ENCODE data around the gene LRRC27.
A peak's percentile ranks its signal among the peaks of the same experiment; 100 is the strongest.

The LRRC27 gene

DNA sequence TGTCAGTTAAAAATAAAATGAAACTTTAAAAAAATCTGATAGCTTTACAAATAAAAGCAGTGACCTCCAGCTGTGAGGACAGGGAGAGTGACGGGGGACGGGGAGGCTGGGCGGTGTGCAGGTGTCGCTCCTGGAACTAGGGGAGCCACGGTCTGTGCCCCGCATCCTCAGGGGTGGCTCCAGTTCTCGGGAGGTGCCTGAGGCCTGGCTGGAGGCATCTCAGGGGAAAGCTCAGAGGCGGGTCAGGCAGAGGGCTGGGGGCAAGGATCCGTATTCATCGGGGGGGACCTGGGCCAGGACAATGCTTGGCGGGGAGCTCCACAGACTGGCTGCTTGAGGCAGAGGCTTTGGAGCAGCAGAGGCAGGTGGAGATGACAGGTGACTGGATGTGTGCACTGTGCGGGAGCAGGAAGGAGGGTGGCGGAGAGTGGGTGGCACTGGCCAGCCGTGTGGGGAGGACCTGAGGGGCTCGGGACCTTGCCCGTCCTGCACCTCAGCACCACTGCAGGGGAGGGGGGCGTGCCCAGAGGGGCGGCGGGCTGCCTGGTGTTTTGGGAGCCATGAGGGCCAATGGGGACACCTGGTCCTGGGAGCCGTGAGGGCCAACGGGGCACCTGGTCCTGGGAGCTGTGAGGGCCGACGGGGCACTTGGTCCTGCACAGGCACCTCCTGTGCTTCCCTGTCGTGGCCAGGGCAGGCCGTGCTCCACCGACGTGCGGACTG, 78.2 kb downstream of the LRRC27 start:
- no peak for TF ChIP-seq CTCF (IDR thresholded peaks at IDR 0.05)
- Histone ChIP-seq H3K4me3 (no peak overlapping the region), H3K27ac (no peak overlapping the region)
- DNase-seq (ENCODE audit: low spot score): no peak

- DNase-seq (ENCODE audit: low spot score): no peak
- Histone ChIP-seq H3K4me3 (peak overlapping the region; percentile 17), H3K27ac (peak overlapping the region; percentile 17 to 75)
- TF ChIP-seq CTCF (IDR thresholded peaks at IDR 0.05): no peak
Measured at GRCh38 chr10:132410779-132411532, 79.0 kb downstream of the LRRC27 start.

DNA sequence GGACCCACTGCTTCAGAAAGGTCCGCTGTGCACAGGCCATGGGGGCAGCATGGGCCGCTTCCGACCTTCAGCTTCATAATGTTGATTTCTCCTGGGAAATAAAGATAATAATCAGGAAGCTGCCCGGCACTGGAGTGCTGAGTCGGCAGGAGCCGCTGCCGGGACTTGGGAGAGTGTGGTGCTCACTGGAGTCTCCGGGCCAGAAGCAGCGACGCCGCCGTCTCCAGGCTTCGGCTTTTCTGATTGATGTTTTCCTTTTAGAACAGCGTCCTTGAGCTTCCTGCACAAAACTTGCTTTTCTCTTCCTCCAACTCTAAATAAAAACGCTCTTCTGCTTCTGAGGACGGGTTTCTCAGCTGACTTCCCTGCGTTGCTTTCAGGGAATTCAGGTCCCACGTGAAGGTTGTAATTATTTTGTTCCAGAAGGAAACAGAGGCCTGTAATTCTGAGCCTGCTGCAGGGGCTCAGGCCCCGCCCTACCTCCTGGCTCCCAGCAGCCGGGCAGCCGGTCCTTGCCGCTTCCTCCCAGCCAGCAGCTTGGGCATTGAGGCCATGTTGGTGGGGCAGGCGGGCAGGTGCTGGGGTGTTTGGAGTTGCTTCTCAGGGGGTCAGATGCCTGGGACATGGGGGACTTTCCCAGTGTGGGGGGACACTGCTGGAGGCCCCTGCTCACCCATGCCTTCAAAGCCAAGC, 79.7 kb downstream of the LRRC27 start:
- no peak for DNase-seq (ENCODE audit: low spot score)
- Histone ChIP-seq H3K27ac (peak overlapping the region; percentile 17 to 75), H3K4me3 (peak overlapping the region; percentile 17)
- no peak for TF ChIP-seq CTCF (IDR thresholded peaks at IDR 0.05)

- no peak for DNase-seq (ENCODE audit: low spot score)
Measured at GRCh38 chr10:132412316-132413192, 80.6 kb downstream of the LRRC27 start.

GRCh38 chr10:132413226-132414205, 81.5 kb downstream of the LRRC27 start:
- H3K27ac ChIP-seq: no peak overlapping the region
- no peak for DNase-seq (ENCODE audit: low spot score)
- no peak overlapping the region for H3K4me3 ChIP-seq
- no peak for TF ChIP-seq CTCF (IDR thresholded peaks at IDR 0.05)

More at GRCh38 chr10:132412316-132413192, 80.6 kb downstream of the LRRC27 start:
- no peak for TF ChIP-seq CTCF (IDR thresholded peaks at IDR 0.05)
- H3K4me3 ChIP-seq: no peak overlapping the region
- H3K27ac ChIP-seq: peak overlapping the region; percentile 17 to 75

All from coronary artery (tissue), 2 donors.